Activated CD4-positive, alpha-beta T cell treated with anti-CD3 and anti-CD28 coated beads for 24 hours (primary cell): Measurements from ENCODE around the gene ADAMTS1.

Source experiments
- DNase-seq, 2 donors: peaks; one replicate each; pipeline ENCODE4 v3.0.0-alpha.2; 2020; ENCODE audit warnings: low read depth in 2 of 2

Gene ADAMTS1

GRCh38 chr21:26844258-26845065, 747 bp downstream of the ADAMTS1 start:
- DNase-seq: no peak

GRCh38 chr21:26843933-26844257, 1.3 kb downstream of the ADAMTS1 start:
- no peak for DNase-seq

GRCh38 chr21:26842974-26843932, 2.0 kb downstream of the ADAMTS1 start:
- DNase-seq: no peak

GRCh38 chr21:26842300-26842699, 2.9 kb downstream of the ADAMTS1 start:
- no peak for DNase-seq

GRCh38 chr21:26840912-26841311, 4.3 kb downstream of the ADAMTS1 start:
- DNase-seq: no peak

- no peak for DNase-seq
Observed at GRCh38 chr21:26840201-26840600, 5.0 kb downstream of the ADAMTS1 start.

- no peak for DNase-seq
Observed at GRCh38 chr21:26837539-26837938, 7.7 kb downstream of the ADAMTS1 start.

GRCh38 chr21:26836528-26836927, 8.7 kb downstream of the ADAMTS1 start:
- no peak for DNase-seq

- DNase-seq: no peak
Observed at GRCh38 chr21:26835714-26836265, 9.4 kb downstream of the ADAMTS1 start.

GRCh38 chr21:26835027-26835713, 10.0 kb downstream of the ADAMTS1 start:
- DNase-seq: no peak

GRCh38 chr21:26834181-26834905, 10.9 kb downstream of the ADAMTS1 start:
- DNase-seq: no peak

GRCh38 chr21:26833460-26833939, 11.7 kb downstream of the ADAMTS1 start:
- DNase-seq: no peak

GRCh38 chr21:26833011-26833410, 12.2 kb downstream of the ADAMTS1 start:
- no peak for DNase-seq

GRCh38 chr21:26832546-26832945, 12.7 kb downstream of the ADAMTS1 start:
- no peak for DNase-seq

GRCh38 chr21:26826801-26827200, 18.4 kb downstream of the ADAMTS1 start:
- DNase-seq: no peak

- DNase-seq: no peak
Observed at GRCh38 chr21:26820509-26820908, 24.7 kb downstream of the ADAMTS1 start.

- no peak for DNase-seq
Observed at GRCh38 chr21:26819740-26820324, 25.4 kb downstream of the ADAMTS1 start.

- no peak for DNase-seq
Observed at GRCh38 chr21:26818906-26819305, 26.3 kb downstream of the ADAMTS1 start.

- DNase-seq: no peak
Observed at GRCh38 chr21:26815197-26815596, 30.0 kb downstream of the ADAMTS1 start.

- no peak for DNase-seq
Observed at GRCh38 chr21:26814386-26814785, 30.8 kb downstream of the ADAMTS1 start.
